Hematopoietic multipotent progenitor cell treated with erythropoietin and hydrocortisone succinate and interleukin-3 and kit ligand, for 6 days (in vitro differentiated cells): ENCODE data around the gene MRGPRX4.
"Not testable (repeated sequence)": the region's sequence is repeated elsewhere in the genome, so short reads cannot be mapped to it uniquely, and the experiment has no call there.

Experiments
- DNase-seq: peaks from one replicate; pipeline ENCODE4 v3.0.0-alpha.2; 2015

Gene MRGPRX4

GRCh38 chr11:18172666-18173065 is at the start of gene MRGPRX4:
TSS of gene MRGPRX4 (plus strand) at chr11:18172837. CDS start at chr11:18173257, 420 bp downstream.
- no peak for DNase-seq

GRCh38 chr11:18131115-18131514 is 41.5 kb upstream of the MRGPRX4 start:
- not testable (repeated sequence) for DNase-seq

GRCh38 chr11:18132341-18132740 is 40.3 kb upstream of the MRGPRX4 start, which contains the start of gene MRGPRX3:
TSS of gene MRGPRX3 (plus strand) at chr11:18132571. CDS start at chr11:18137203, 4,632 bp downstream.
- DNase-seq = no peak

- no peak for DNase-seq
These were observed 37.3 kb upstream of the MRGPRX4 start for GRCh38 chr11:18135308-18135707.

- DNase-seq = no peak
These were observed 35.3 kb upstream of the MRGPRX4 start for GRCh38 chr11:18137186-18137800.

GRCh38 chr11:18140145-18140544 is 32.5 kb upstream of the MRGPRX4 start:
- no peak for DNase-seq

- no peak for DNase-seq
These were observed 28.4 kb upstream of the MRGPRX4 start for GRCh38 chr11:18144243-18144642.

- peak; percentile 15 for DNase-seq
These were observed 27.6 kb upstream of the MRGPRX4 start for GRCh38 chr11:18145025-18145424.

GRCh38 chr11:18145837-18146236 is 26.8 kb upstream of the MRGPRX4 start:
- DNase-seq = no peak

GRCh38 chr11:18151581-18151980 is 21.1 kb upstream of the MRGPRX4 start:
- DNase-seq = no peak

- no peak for DNase-seq
These were observed 4.3 kb upstream of the MRGPRX4 start for GRCh38 chr11:18168372-18168771.

- peak; percentile 60 for DNase-seq
These were observed 1.1 kb upstream of the MRGPRX4 start for GRCh38 chr11:18171377-18172000.

GRCh38 chr11:18173225-18173866 is 709 bp downstream of the MRGPRX4 start:
- DNase-seq = no peak

GRCh38 chr11:18188796-18189195 is 16.2 kb downstream of the MRGPRX4 start:
- no peak for DNase-seq

GRCh38 chr11:18189476-18190245 is 17.0 kb downstream of the MRGPRX4 start:
- DNase-seq = not testable (repeated sequence)

- DNase-seq = no peak
These were observed 18.7 kb downstream of the MRGPRX4 start for GRCh38 chr11:18191376-18191775.

GRCh38 chr11:18193010-18193409 is 20.4 kb downstream of the MRGPRX4 start:
- DNase-seq = no peak

- DNase-seq = no peak
These were observed 23.9 kb downstream of the MRGPRX4 start for GRCh38 chr11:18196532-18196931.

GRCh38 chr11:18197738-18198137 is 25.1 kb downstream of the MRGPRX4 start:
- not testable (repeated sequence) for DNase-seq

GRCh38 chr11:18203723-18204122 is 31.1 kb downstream of the MRGPRX4 start:
- peak; percentile 66 for DNase-seq

GRCh38 chr11:18204220-18204619 is 31.6 kb downstream of the MRGPRX4 start:
- no peak for DNase-seq

GRCh38 chr11:18204771-18205170 is 32.1 kb downstream of the MRGPRX4 start:
- DNase-seq = no peak

GRCh38 chr11:18209058-18209457 is 36.4 kb downstream of the MRGPRX4 start:
- no peak for DNase-seq
